HEK293 (cell line): ENCODE data around the gene SERINC3.
A peak's percentile ranks its signal among the peaks of the same experiment; 100 is the strongest.

ENCODE experiments used
- CTCF ChIA-PET: fragments of 350-600 bp; formaldehyde crosslinking; extraction: SDS; loops from one replicate; lab custom pipeline; 2021; ENCODE audit warnings: antibody characterized with exemption; lab: Yijun Ruan, JAX
- POLR2A ChIA-PET: fragments of 300-600 bp; formaldehyde crosslinking; extraction: SDS; loops from one replicate; lab custom pipeline; 2020; ENCODE audit warnings: antibody characterized with exemption, inconsistent platforms; lab: Yijun Ruan, JAX
- H3K27ac ChIP-seq: fragments of 200-500 bp; sonication (Bioruptor generic); 2 replicates; pipeline ENCODE4 v1.5.1; 2014; ENCODE audit warnings: low read depth, low read length, control low read depth, inconsistent platforms; ENCODE audit errors: extremely low read depth
- H3K36me3 ChIP-seq, 2 experiments: fragments of 200-500 bp in 1 of 2; sonication (Bioruptor generic) in 1 of 2; 1 replicate in 1 of 2; 2 replicates in 1 of 2; pipeline ENCODE4 v1.5.1; 2014 to 2017; ENCODE audit warnings: inconsistent platforms in 2 of 2, low read length in 2 of 2; ENCODE audit not compliant: control insufficient read depth in 2 of 2, insufficient read depth in 1 of 2
- H3K4me1 ChIP-seq: fragments of 200-500 bp; sonication (Bioruptor generic); 2 replicates; pipeline ENCODE4 v1.5.1; 2014; ENCODE audit warnings: mild to moderate bottlenecking, low read length, inconsistent platforms; ENCODE audit not compliant: control insufficient read depth, insufficient read depth
- H3K4me3 ChIP-seq: 2 replicates; pipeline ENCODE4 v1.5.1; 2011; ENCODE audit warnings: low read depth, mild to moderate bottlenecking, control low read depth, low read length, moderate library complexity
- H3K9me3 ChIP-seq: fragments of 200-500 bp; sonication (Bioruptor generic); 2 replicates; pipeline ENCODE4 v1.5.1; 2014; ENCODE audit warnings: low read depth, low read length, inconsistent platforms; ENCODE audit not compliant: control insufficient read depth, insufficient read depth
- IKZF3 ChIP-seq: fragments of 450-650 bp; IDR thresholded peaks from 2 replicates; pipeline ENCODE4 v1.5.0; 2018; ENCODE audit warnings: missing biosample characterization, mild to moderate bottlenecking, missing genetic modification characterization, moderate library complexity
- KLF7 ChIP-seq: fragments of 450-650 bp; formaldehyde crosslinking; IDR thresholded peaks from 2 replicates; pipeline ENCODE4 v1.5.1; 2016; ENCODE audit warnings: missing biosample characterization, missing genetic modification characterization, borderline replicate concordance
- MEIS1 ChIP-seq: sonication (generic); formaldehyde crosslinking; IDR thresholded peaks from 2 replicates; pipeline ENCODE4 v1.8.1; 2022; ENCODE audit warnings: missing genetic modification reagents, mild to moderate bottlenecking, borderline replicate concordance
- OSR2 ChIP-seq: fragments of 450-650 bp; formaldehyde crosslinking; IDR thresholded peaks from 2 replicates; pipeline ENCODE4 v1.5.1; 2016; ENCODE audit warnings: missing biosample characterization, missing genetic modification characterization
- SP7 ChIP-seq: fragments of 450-650 bp; formaldehyde crosslinking; IDR thresholded peaks from 2 replicates; pipeline ENCODE4 v1.5.1; 2016; ENCODE audit warnings: missing biosample characterization, missing genetic modification characterization
- YY2 ChIP-seq: fragments of 450-650 bp; formaldehyde crosslinking; IDR thresholded peaks from 2 replicates; pipeline ENCODE4 v1.5.1; 2016; ENCODE audit warnings: missing biosample characterization, missing genetic modification characterization
- ZBTB20 ChIP-seq: fragments of 450-650 bp; formaldehyde crosslinking; IDR thresholded peaks from 2 replicates; pipeline ENCODE4 v1.5.1; 2016; ENCODE audit warnings: missing biosample characterization, missing genetic modification characterization
- ZFP69B ChIP-seq: fragments of 450-650 bp; formaldehyde crosslinking; IDR thresholded peaks from 2 replicates; pipeline ENCODE4 v1.5.1; 2016; ENCODE audit warnings: missing biosample characterization, missing genetic modification characterization
- ZNF146 ChIP-seq: fragments of 450-650 bp; formaldehyde crosslinking; IDR thresholded peaks from 2 replicates; pipeline ENCODE4 v1.5.1; 2016; ENCODE audit warnings: missing biosample characterization, missing genetic modification characterization
- ZNF16 ChIP-seq: fragments of 450-650 bp; formaldehyde crosslinking; IDR thresholded peaks from 2 replicates; pipeline ENCODE4 v1.5.1; 2016; ENCODE audit warnings: low read depth, missing biosample characterization, missing genetic modification characterization
- ZNF174 ChIP-seq: fragments of 450-650 bp; formaldehyde crosslinking; IDR thresholded peaks from 2 replicates; pipeline ENCODE4 v1.5.0; 2017; ENCODE audit warnings: missing biosample characterization, mild to moderate bottlenecking, missing genetic modification characterization
- ZNF175 ChIP-seq: fragments of 450-650 bp; formaldehyde crosslinking; IDR thresholded peaks from 2 replicates; pipeline ENCODE4 v1.5.1; 2016; ENCODE audit warnings: missing biosample characterization, missing genetic modification characterization
- ZNF302 ChIP-seq: fragments of 450-650 bp; formaldehyde crosslinking; IDR thresholded peaks from 2 replicates; pipeline ENCODE4 v1.5.1; 2016; ENCODE audit warnings: missing biosample characterization, missing genetic modification characterization, low read depth
- ZNF555 ChIP-seq: fragments of 450-650 bp; formaldehyde crosslinking; conservative IDR thresholded peaks from 2 replicates; pipeline ENCODE4 v1.5.1; 2017; ENCODE audit warnings: missing biosample characterization, mild to moderate bottlenecking, missing genetic modification characterization, inconsistent platforms
- ZNF561 ChIP-seq: fragments of 450-650 bp; IDR thresholded peaks from 2 replicates; pipeline ENCODE4 v1.5.1; 2018; ENCODE audit warnings: missing biosample characterization, missing genetic modification characterization, borderline replicate concordance
- ZNF571 ChIP-seq: fragments of 450-650 bp; formaldehyde crosslinking; IDR thresholded peaks from 2 replicates; pipeline ENCODE4 v1.5.0; 2017; ENCODE audit warnings: missing biosample characterization, missing genetic modification characterization
- ZNF692 ChIP-seq: fragments of 450-650 bp; formaldehyde crosslinking; IDR thresholded peaks from 2 replicates; pipeline ENCODE4 v1.5.1; 2016; ENCODE audit warnings: missing biosample characterization, missing genetic modification characterization
- ZNF791 ChIP-seq: fragments of 450-650 bp; formaldehyde crosslinking; IDR thresholded peaks from 2 replicates; pipeline ENCODE4 v1.5.1; 2016; ENCODE audit warnings: missing biosample characterization, missing genetic modification characterization
- TF ChIP-seq, protein P1 (sequence below): fragments of 450-650 bp; formaldehyde crosslinking; IDR thresholded peaks from 2 replicates; pipeline ENCODE4 v1.5.1; 2017; ENCODE audit warnings: missing biosample characterization, mild to moderate bottlenecking, missing genetic modification characterization, moderate library complexity
- TF ChIP-seq, protein P2 (sequence below): fragments of 450-650 bp; formaldehyde crosslinking; IDR thresholded peaks from 2 replicates; pipeline ENCODE4 v1.5.1; 2016; ENCODE audit warnings: missing biosample characterization, missing genetic modification characterization
- TF ChIP-seq, protein P3 (sequence below): fragments of 450-650 bp; formaldehyde crosslinking; IDR thresholded peaks from 2 replicates; pipeline ENCODE4 v1.5.1; 2016; ENCODE audit warnings: missing biosample characterization, missing genetic modification characterization, low read depth
- TF ChIP-seq, protein P4 (sequence below): fragments of 450-650 bp; formaldehyde crosslinking; IDR thresholded peaks from 2 replicates; pipeline ENCODE4 v1.5.1; 2016; ENCODE audit warnings: missing biosample characterization, missing genetic modification characterization

The SERINC3 gene

DNA sequence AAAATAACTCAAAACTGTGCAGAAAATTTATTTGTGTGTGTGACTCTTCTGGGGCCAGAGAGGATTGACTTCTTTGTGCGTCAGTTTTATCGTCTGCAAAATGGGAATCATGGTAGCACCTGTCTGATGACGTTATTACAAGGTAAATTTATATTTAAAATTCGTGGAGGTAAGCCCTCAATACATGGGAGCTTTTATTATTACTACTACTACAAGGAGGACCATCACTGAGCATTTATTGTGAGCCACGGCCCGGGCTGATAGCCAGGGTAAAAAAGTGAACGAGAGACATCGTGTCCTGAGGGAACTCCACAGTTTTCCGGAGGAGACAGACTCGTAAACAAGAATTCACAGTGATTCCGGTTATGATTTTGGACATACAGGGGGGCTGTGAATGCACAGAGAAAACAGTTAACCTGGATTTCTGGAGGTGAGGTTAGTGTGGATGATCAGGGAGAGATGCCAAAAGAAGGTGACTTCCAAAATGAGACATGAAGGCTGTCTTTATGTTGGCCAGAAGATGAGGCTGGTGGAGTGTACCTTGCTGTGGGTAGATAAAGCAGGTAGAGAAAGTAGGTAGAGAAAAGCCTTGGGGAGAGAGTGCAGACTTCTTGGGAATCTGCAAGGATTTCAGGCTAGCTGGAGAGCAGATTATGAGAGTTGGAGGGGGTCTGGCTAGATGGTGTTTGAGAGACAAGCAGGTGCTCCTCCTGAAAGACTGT is 10.6 kb upstream of the SERINC3 start (continued):
- TF ChIP-seq, protein P1, sequence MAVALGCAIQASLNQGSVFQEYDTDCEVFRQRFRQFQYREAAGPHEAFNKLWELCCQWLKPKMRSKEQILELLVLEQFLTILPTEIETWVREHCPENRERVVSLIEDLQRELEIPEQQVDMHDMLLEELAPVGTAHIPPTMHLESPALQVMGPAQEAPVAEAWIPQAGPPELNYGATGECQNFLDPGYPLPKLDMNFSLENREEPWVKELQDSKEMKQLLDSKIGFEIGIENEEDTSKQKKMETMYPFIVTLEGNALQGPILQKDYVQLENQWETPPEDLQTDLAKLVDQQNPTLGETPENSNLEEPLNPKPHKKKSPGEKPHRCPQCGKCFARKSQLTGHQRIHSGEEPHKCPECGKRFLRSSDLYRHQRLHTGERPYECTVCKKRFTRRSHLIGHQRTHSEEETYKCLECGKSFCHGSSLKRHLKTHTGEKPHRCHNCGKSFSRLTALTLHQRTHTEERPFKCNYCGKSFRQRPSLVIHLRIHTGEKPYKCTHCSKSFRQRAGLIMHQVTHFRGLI, result no peak
- TF ChIP-seq ZBTB20 (tag by site-specific recombination), result 0 out of 2 replicates have a peak, but pooled peaks have one; percentile 29
- TF ChIP-seq IKZF3 (tag by site-specific recombination), result no peak
- TF ChIP-seq, protein P2, sequence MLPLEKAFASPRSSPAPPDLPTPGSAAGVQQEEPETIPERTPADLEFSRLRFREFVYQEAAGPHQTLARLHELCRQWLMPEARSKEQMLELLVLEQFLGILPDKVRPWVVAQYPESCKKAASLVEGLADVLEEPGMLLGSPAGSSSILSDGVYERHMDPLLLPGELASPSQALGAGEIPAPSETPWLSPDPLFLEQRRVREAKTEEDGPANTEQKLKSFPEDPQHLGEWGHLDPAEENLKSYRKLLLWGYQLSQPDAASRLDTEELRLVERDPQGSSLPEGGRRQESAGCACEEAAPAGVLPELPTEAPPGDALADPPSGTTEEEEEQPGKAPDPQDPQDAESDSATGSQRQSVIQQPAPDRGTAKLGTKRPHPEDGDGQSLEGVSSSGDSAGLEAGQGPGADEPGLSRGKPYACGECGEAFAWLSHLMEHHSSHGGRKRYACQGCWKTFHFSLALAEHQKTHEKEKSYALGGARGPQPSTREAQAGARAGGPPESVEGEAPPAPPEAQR, result no peak
- no peak for TF ChIP-seq ZNF16 (tag by site-specific recombination)
- TF ChIP-seq MEIS1 (CRISPR knock-in tag), result no peak
- TF ChIP-seq ZNF791 (tag by site-specific recombination), result no peak
- TF ChIP-seq ZFP69B, result no peak
- TF ChIP-seq, all 188 proteins: peak for 5

GRCh38 chr20:44528309-44528708 is 6.4 kb upstream of the SERINC3 start:
- H3K36me3 ChIP-seq, result no peaks in the 10 kb centered on the region
- H3K27ac ChIP-seq, result no peak overlapping the region
- no peak for TF ChIP-seq YY2 (tag by site-specific recombination)
- no peaks in the 10 kb centered on the region for H3K9me3 ChIP-seq
- POLR2A ChIA-PET, result no interaction called here
- CTCF ChIA-PET, result no interaction called here
- no peak overlapping the region for H3K4me3 ChIP-seq
- H3K4me1 ChIP-seq, result peaks cover 3% of the 10 kb centered on the region; the same call in 1 of the 2 replicates

DNA sequence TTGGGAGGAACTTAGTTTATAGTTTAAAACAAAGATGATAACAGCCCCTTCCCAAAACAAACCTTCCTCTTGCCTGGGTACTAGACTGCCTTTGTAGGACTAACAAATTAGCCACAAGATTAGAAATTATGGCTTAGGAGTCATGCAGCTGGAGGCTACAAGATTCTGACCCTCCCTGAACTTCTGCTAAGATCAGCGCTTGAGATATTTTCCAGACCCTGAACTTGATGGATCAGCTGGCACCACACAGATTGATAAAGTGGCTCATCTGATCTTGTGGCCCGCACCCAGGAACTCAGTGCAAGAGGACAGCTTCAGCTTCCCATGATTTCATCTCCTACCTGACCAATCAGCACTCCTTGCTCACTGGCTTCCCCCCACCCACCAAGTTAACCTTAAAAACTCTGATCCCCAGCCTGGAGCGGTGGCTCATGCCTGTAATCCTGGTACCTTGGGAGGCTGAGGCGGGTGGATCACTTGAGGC is 5.9 kb upstream of the SERINC3 start:
- ChIA-PET CTCF (no interaction called here), POLR2A (no interaction called here)
- Histone ChIP-seq H3K4me1 (peaks cover 3% of the 10 kb centered on the region; the same call in 1 of the 2 replicates), H3K27ac (no peak overlapping the region), H3K4me3 (no peak overlapping the region), H3K9me3 (no peaks in the 10 kb centered on the region), H3K36me3 (no peaks in the 10 kb centered on the region)
- TF ChIP-seq ZNF555 (no peak), OSR2 (no peak), ZNF146 (tag by site-specific recombination) (no peak), SP7 (tag by site-specific recombination) (no peak), IKZF3 (tag by site-specific recombination) (no peak)
- TF ChIP-seq, protein P3, sequence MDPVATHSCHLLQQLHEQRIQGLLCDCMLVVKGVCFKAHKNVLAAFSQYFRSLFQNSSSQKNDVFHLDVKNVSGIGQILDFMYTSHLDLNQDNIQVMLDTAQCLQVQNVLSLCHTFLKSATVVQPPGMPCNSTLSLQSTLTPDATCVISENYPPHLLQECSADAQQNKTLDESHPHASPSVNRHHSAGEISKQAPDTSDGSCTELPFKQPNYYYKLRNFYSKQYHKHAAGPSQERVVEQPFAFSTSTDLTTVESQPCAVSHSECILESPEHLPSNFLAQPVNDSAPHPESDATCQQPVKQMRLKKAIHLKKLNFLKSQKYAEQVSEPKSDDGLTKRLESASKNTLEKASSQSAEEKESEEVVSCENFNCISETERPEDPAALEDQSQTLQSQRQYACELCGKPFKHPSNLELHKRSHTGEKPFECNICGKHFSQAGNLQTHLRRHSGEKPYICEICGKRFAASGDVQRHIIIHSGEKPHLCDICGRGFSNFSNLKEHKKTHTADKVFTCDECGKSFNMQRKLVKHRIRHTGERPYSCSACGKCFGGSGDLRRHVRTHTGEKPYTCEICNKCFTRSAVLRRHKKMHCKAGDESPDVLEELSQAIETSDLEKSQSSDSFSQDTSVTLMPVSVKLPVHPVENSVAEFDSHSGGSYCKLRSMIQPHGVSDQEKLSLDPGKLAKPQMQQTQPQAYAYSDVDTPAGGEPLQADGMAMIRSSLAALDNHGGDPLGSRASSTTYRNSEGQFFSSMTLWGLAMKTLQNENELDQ, result no peak

DNA sequence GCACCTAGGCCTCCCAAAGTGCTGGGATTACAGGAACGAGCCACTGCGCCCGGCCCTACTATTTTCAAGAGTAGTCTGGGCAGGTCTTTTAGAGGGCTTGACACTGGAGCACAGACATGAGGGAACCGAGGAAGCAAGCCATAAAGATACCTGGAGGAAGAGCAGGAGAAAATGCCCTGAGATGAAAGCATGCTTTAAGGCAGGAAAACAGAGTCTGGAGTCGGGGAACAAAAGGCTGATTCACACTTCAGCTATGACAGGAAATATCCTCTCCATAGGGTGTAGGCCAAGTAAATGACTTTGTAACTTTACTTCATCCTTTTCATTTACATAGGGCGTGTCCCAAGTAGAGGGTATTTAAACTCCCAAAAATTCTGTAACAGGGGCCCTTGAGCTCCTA is 4.3 kb upstream of the SERINC3 start:
- CTCF ChIA-PET, result interaction anchor here (1.1 kb wide), 1 partner anchor 48 kb away, joined by 3 read pairs; no protein-coding TSS in a partner anchor
- H3K27ac ChIP-seq, result no peak overlapping the region
- H3K36me3 ChIP-seq, result no peaks in the 10 kb centered on the region
- H3K4me3 ChIP-seq, result no peak overlapping the region
- POLR2A ChIA-PET, result no interaction called here
- no peaks in the 10 kb centered on the region for H3K9me3 ChIP-seq
- H3K4me1 ChIP-seq, result no peaks in the 10 kb centered on the region
- TF ChIP-seq ZNF302 (tag by site-specific recombination) (no peak), KLF7 (tag by site-specific recombination) (no peak), ZNF175 (no peak), ZNF692 (tag by site-specific recombination) (no peak), ZNF561 (tag by site-specific recombination) (no peak), ZNF174 (tag by site-specific recombination) (no peak), ZNF571 (tag by site-specific recombination) (no peak)
- TF ChIP-seq, protein P4, sequence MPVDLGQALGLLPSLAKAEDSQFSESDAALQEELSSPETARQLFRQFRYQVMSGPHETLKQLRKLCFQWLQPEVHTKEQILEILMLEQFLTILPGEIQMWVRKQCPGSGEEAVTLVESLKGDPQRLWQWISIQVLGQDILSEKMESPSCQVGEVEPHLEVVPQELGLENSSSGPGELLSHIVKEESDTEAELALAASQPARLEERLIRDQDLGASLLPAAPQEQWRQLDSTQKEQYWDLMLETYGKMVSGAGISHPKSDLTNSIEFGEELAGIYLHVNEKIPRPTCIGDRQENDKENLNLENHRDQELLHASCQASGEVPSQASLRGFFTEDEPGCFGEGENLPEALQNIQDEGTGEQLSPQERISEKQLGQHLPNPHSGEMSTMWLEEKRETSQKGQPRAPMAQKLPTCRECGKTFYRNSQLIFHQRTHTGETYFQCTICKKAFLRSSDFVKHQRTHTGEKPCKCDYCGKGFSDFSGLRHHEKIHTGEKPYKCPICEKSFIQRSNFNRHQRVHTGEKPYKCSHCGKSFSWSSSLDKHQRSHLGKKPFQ (tag by site-specific recombination), result no peak
